Measurements from ENCODE around the gene ANXA3. TPM values are rescaled to one million over a fixed set of nuclear protein-coding genes. Genes with fewer than 3 reads are reported as not detected.

Gene ANXA3
- total RNA-seq, 2 donors from 2014 or later, result 17.9 to 24.0 TPM

GRCh38 chr4:78570117-78570516 is 18.5 kb downstream of the ANXA3 start:
- no peak overlapping the region for H3K4me3 ChIP-seq
- no peaks in the 10 kb centered on the region for H3K36me3 ChIP-seq
- no peak for DNase-seq (ENCODE audit: low spot score)
- no peak for TF ChIP-seq CTCF (IDR thresholded peaks at IDR 0.05)
- H3K27me3 ChIP-seq (replicated peaks; ENCODE audit: insufficient read depth), result no peaks in the 10 kb centered on the region
- ATAC-seq (ENCODE audit: insufficient number of reproducible peaks, low FRiP score, low read depth), result no peak
- H3K4me1 ChIP-seq (ENCODE audit: control insufficient read depth in 1 of 2, low read depth in 2 of 2), result peaks cover 0 to 20% of the 10 kb centered on the region in 2 donors
- H3K9me3 ChIP-seq, result no peaks in the 10 kb centered on the region
- H3K27ac ChIP-seq, result no peak overlapping the region

- H3K4me1 ChIP-seq (ENCODE audit: control insufficient read depth in 1 of 2, low read depth in 2 of 2), result peaks cover 0 to 20% of the 10 kb centered on the region in 2 donors
- H3K27me3 ChIP-seq (replicated peaks; ENCODE audit: insufficient read depth), result no peaks in the 10 kb centered on the region
- DNase-seq (ENCODE audit: low spot score) (no peak), ATAC-seq (ENCODE audit: insufficient number of reproducible peaks, low FRiP score, low read depth) (no peak)
- no peak overlapping the region for H3K4me3 ChIP-seq
- no peak overlapping the region for H3K27ac ChIP-seq
- no peaks in the 10 kb centered on the region for H3K9me3 ChIP-seq
- no peaks in the 10 kb centered on the region for H3K36me3 ChIP-seq
- no peak for TF ChIP-seq CTCF (IDR thresholded peaks at IDR 0.05)
These were observed 20.2 kb downstream of the ANXA3 start for GRCh38 chr4:78571804-78572203.

DNA sequence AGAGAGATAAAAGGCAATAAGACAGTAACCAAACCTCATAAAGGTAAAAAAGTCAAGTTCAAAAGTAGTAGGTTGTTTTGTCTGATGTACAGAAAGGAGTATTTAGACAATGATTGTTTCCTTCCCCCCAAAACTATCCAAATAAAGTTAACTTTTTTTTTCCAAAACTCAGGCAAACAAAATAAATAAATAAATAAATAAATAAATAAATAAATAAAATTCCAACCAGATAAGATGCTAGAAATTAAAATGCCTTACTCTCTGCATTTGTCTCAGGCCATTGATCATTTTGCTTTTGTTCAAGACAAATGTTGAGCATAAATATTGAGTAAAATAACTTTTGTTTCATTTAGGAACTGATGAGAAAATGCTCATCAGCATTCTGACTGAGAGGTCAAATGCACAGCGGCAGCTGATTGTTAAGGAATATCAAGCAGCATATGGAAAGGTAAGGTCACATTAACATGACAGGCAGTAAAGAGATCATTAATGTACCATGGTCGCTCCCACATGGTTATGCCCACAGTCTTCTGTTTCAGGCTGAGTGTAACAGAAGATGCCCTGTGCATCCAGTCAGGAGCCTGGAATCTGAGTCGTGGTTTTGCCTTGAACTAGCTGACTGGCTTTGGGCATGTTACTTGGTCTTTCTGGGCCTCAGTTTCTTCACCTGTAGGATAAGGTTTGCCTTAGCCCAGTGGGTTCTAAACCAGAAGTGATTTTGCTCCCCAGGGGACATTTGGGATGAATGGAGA is 27.3 kb downstream of the ANXA3 start:
- H3K27me3 ChIP-seq (replicated peaks; ENCODE audit: insufficient read depth), result no peaks in the 10 kb centered on the region
- no peak for TF ChIP-seq CTCF (IDR thresholded peaks at IDR 0.05)
- no peak overlapping the region for H3K4me3 ChIP-seq
- no peak overlapping the region for H3K27ac ChIP-seq
- no peaks in the 10 kb centered on the region for H3K9me3 ChIP-seq
- DNase-seq (ENCODE audit: low spot score) (no peak), ATAC-seq (ENCODE audit: insufficient number of reproducible peaks, low FRiP score, low read depth) (no peak)
- H3K36me3 ChIP-seq, result no peaks in the 10 kb centered on the region
- no peaks in the 10 kb centered on the region for H3K4me1 ChIP-seq (ENCODE audit: control insufficient read depth in 1 of 2, low read depth in 2 of 2)

DNA sequence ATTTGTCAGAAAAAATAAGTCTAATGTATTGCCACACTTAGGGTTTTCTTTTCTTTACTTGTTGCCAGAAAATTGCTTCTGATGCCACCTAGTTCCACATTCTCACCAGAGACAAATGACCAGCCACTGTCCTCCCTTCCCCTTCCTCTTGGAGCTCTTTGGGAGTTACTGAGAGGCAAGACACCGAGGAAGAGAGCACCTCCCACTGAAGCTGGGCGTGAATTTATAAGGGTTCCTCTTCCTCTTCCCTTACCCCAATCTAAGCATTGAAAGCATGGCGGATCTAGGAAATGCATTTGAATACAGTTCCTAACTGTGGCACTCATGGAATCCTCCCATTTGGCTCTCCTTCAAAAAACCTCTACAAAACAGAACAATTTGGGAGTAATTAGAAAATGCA is 30.0 kb downstream of the ANXA3 start:
- TF ChIP-seq CTCF (IDR thresholded peaks at IDR 0.05), result no peak
- DNase-seq (ENCODE audit: low spot score), result no peak
- ATAC-seq (ENCODE audit: insufficient number of reproducible peaks, low FRiP score, low read depth), result no peak
- H3K36me3 ChIP-seq, result no peaks in the 10 kb centered on the region
- no peak overlapping the region for H3K4me3 ChIP-seq
- H3K27me3 ChIP-seq (replicated peaks; ENCODE audit: insufficient read depth), result no peaks in the 10 kb centered on the region
- no peak overlapping the region for H3K27ac ChIP-seq
- H3K9me3 ChIP-seq, result no peaks in the 10 kb centered on the region
- no peaks in the 10 kb centered on the region for H3K4me1 ChIP-seq (ENCODE audit: control insufficient read depth in 1 of 2, low read depth in 2 of 2)

GRCh38 chr4:78584863-78585547 is 33.4 kb downstream of the ANXA3 start:
- H3K4me3 ChIP-seq, result no peak overlapping the region
- ATAC-seq (ENCODE audit: insufficient number of reproducible peaks, low FRiP score, low read depth) (no peak), DNase-seq (ENCODE audit: low spot score) (no peak)
- H3K27me3 ChIP-seq (replicated peaks; ENCODE audit: insufficient read depth), result no peaks in the 10 kb centered on the region
- no peak for TF ChIP-seq CTCF (IDR thresholded peaks at IDR 0.05)
- H3K27ac ChIP-seq, result no peak overlapping the region
- H3K9me3 ChIP-seq, result no peaks in the 10 kb centered on the region
- no peaks in the 10 kb centered on the region for H3K36me3 ChIP-seq
- no peaks in the 10 kb centered on the region for H3K4me1 ChIP-seq (ENCODE audit: control insufficient read depth in 1 of 2, low read depth in 2 of 2)

Data from thoracic aorta (tissue), 2 donors.